ENCODE data around the gene CLNK. TPM values are rescaled to one million over a fixed set of nuclear protein-coding genes. Genes with fewer than 3 reads are reported as not detected.

CLNK gene
- total RNA-seq, 2 donors from 2014 or later: 0.16 TPM; not detected in 1

- no peak for TF ChIP-seq CTCF (IDR thresholded peaks at IDR 0.05)
Measured at GRCh38 chr4:10731162-10731561, 46.6 kb upstream of the CLNK start.

GRCh38 chr4:10730590-10730989 lies 46.0 kb upstream of the CLNK start:
- H3K36me3 ChIP-seq: no peaks in the 10 kb centered on the region

More at GRCh38 chr4:10731162-10731561, 46.6 kb upstream of the CLNK start:
- H3K9me3 ChIP-seq: no peaks in the 10 kb centered on the region
- DNase-seq: no peak
- no peak overlapping the region for H3K4me3 ChIP-seq
- H3K4me1 ChIP-seq: no peaks in the 10 kb centered on the region
- no peaks in the 10 kb centered on the region for H3K36me3 ChIP-seq
- intact Hi-C loops (cut with DNase I): no loop called here
- no peaks in the 10 kb centered on the region for H3K27me3 ChIP-seq
- H3K27ac ChIP-seq: no peak overlapping the region
- H3K9ac ChIP-seq (ENCODE audit: low read depth in 2 of 2, low read length in 2 of 2): no peak overlapping the region

DNA sequence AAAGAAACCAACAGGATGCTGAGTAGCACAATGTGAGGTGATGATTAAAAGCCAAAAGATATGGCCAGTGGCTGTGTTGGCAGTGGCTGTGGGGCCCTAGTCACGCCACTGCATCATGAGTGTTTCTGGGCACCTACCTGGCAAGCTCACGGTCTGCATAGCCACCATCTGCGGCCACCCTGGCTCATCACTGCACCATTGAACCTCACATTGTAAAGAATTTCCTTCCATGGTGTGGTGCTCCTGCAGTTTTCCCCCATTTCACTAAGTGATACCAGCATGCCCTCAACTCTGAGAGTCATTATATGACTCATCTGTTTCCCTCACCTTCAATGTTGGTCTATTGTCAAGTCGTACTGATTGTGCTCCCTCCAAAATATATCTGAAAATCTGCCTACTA lies 45.5 kb upstream of the CLNK start:
- no peak overlapping the region for H3K4me3 ChIP-seq

More at GRCh38 chr4:10730590-10730989, 46.0 kb upstream of the CLNK start:
- no peak for DNase-seq
- H3K9ac ChIP-seq (ENCODE audit: low read depth in 2 of 2, low read length in 2 of 2): no peak overlapping the region
- H3K4me3 ChIP-seq: no peak overlapping the region
- no peaks in the 10 kb centered on the region for H3K9me3 ChIP-seq
- no peak overlapping the region for H3K27ac ChIP-seq
- no peaks in the 10 kb centered on the region for H3K27me3 ChIP-seq
- intact Hi-C loops (cut with DNase I): no loop called here
- no peaks in the 10 kb centered on the region for H3K4me1 ChIP-seq
- TF ChIP-seq CTCF (IDR thresholded peaks at IDR 0.05): no peak

GRCh38 chr4:10729366-10729765 lies 44.8 kb upstream of the CLNK start:
- Histone ChIP-seq H3K27me3 (no peaks in the 10 kb centered on the region), H3K36me3 (no peaks in the 10 kb centered on the region), H3K4me3 (no peak overlapping the region), H3K27ac (no peak overlapping the region), H3K9me3 (no peaks in the 10 kb centered on the region), H3K9ac (ENCODE audit: low read depth in 2 of 2, low read length in 2 of 2) (no peak overlapping the region), H3K4me1 (no peaks in the 10 kb centered on the region)
- intact Hi-C loops (cut with DNase I): no loop called here
- no peak for TF ChIP-seq CTCF (IDR thresholded peaks at IDR 0.05)
- DNase-seq: no peak

More for the DNA sequence above, 45.5 kb upstream of the CLNK start:
- DNase-seq: no peak
- intact Hi-C loops (cut with DNase I): no loop called here
- Histone ChIP-seq H3K36me3 (no peaks in the 10 kb centered on the region), H3K27me3 (no peaks in the 10 kb centered on the region), H3K9me3 (no peaks in the 10 kb centered on the region), H3K9ac (ENCODE audit: low read depth in 2 of 2, low read length in 2 of 2) (no peak overlapping the region), H3K4me1 (no peaks in the 10 kb centered on the region), H3K27ac (no peak overlapping the region)
- no peak for TF ChIP-seq CTCF (IDR thresholded peaks at IDR 0.05)

DNA sequence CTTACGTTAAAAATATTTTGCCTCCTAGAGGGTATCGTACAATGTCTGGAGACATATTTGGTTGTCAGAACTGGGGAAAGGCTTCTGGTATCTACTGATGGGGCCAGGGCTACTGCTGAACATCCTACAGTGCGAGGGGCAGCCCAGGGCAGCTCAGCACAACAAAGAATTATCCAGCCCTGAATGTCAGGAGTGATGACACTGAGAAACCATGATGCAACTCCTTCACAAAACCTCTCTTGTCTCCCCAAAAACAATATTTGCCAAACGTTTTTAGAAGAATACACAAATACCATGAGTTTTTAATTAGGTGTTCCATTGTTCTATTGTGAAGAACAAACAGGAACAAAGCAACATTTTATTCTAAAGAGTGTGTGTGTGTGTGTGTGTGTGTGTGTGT lies 43.4 kb upstream of the CLNK start:
- intact Hi-C loops (cut with DNase I): no loop called here
- no peaks in the 10 kb centered on the region for H3K36me3 ChIP-seq
- H3K4me1 ChIP-seq: no peaks in the 10 kb centered on the region
- no peak overlapping the region for H3K27ac ChIP-seq
- no peaks in the 10 kb centered on the region for H3K9me3 ChIP-seq
- TF ChIP-seq CTCF (IDR thresholded peaks at IDR 0.05): no peak
- no peak overlapping the region for H3K4me3 ChIP-seq
- H3K9ac ChIP-seq (ENCODE audit: low read depth in 2 of 2, low read length in 2 of 2): no peak overlapping the region
- DNase-seq: no peak
- H3K27me3 ChIP-seq: no peaks in the 10 kb centered on the region

Data from colonic mucosa (tissue), 4 donors.